ENCODE measurements around the gene GALNT6. TPM values are rescaled to one million over a fixed set of nuclear protein-coding genes. Genes with fewer than 3 reads are reported as not detected.

The GALNT6 gene
- total and polyA plus RNA-seq, 2 donors (not counting 1 experiment from before 2014, with no cell fraction given), result 25.2 to 115 TPM

- H3K27ac ChIP-seq (ENCODE audit: insufficient read depth, low read length), result no peak overlapping the region
- no peak for DNase-seq (ENCODE audit: low read depth in 2 of 2)
- H3K4me3 ChIP-seq (replicated peaks in 1 of 4; ENCODE audit: control extremely low read depth in 1 of 4, insufficient read depth in 1 of 4, low read depth in 3 of 4, low read length in 4 of 4), result no peak overlapping the region
- no peaks in the 10 kb centered on the region for H3K9me3 ChIP-seq (ENCODE audit: control insufficient read depth, insufficient read depth, low read depth, low read length)
- no peak overlapping the region for H3K9ac ChIP-seq (ENCODE audit: insufficient read depth, low read length)
- no peaks in the 10 kb centered on the region for H3K79me2 ChIP-seq (ENCODE audit: control insufficient read depth, insufficient read depth, low read length)
- no peaks in the 10 kb centered on the region for H3K27me3 ChIP-seq (ENCODE audit: control insufficient read depth, insufficient read depth, low read length)
- H3K4me1 ChIP-seq (ENCODE audit: control insufficient read depth, extremely low read depth, insufficient read depth, low read length), result peaks cover 8% of the 10 kb centered on the region
- H3K4me2 ChIP-seq (ENCODE audit: extremely low read depth, insufficient read depth, low read length), result no peak overlapping the region
- TF ChIP-seq CTCF (conservative IDR thresholded peaks at IDR 0.05 in 1 of 2, IDR thresholded peaks at IDR 0.05 in 1 of 2; ENCODE audit: low read depth in 1 of 2, low read length in 2 of 2) (no peak), EZH2 (IDR thresholded peaks at IDR 0.05; ENCODE audit: low read length, missing control alignments) (no peak)
- H3K36me3 ChIP-seq (ENCODE audit: control insufficient read depth, insufficient read depth, low read length), result no peaks in the 10 kb centered on the region
- H4K20me1 ChIP-seq (ENCODE audit: control insufficient read depth, extremely low read depth, insufficient read depth, low read length), result no peaks in the 10 kb centered on the region
- no peak overlapping the region for H2AFZ ChIP-seq (ENCODE audit: low read length)
These were observed 79.8 kb downstream of the GALNT6 start for GRCh38 chr12:51311389-51311788.

DNA sequence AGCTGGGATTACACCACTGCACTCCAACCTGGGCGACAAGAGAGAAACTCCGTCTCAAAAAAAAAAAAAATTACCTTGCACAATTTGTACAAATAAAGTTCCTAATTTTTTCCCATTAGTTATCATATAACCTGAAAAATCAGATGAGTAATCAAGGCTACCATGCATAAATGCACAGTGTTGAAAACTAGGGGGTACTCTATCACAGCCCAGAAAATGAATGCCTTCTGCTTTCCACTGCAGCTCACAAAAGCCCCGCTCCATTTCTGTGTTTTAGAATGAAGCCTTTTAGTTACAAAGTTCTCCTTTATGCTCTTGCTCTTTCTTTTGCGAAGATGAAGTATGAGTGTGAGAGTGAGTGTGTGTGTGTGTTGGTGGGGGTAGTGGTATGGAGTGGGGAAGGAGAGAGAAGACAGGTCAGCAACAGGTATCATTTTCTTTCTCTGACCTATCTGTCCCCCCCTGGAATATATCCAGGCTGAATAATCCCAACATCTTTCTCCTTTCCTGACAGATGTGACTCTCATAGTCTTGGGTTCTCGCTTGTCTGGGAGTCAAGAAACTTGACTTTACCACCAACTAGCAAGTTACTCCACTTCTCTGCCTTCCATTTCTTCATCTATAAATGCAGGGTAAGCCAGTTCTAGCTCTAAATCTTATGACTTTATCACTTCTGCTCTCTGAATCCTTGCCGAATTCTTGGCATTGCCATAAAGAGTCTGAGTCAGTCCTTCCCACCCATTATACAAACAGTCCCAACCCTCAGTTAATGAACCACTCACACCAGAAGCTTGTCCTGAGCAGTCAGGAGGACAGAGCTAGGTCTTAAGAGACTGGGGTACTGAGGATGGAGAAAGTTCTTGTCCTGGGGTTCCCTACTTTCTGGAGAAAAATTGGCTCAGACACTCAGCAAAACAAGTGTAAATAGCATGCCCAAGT, 83.3 kb downstream of the GALNT6 start:
- peak; percentile 83 to 92 for DNase-seq (ENCODE audit: low read depth in 2 of 2)
- Histone ChIP-seq H3K4me2 (ENCODE audit: extremely low read depth, insufficient read depth, low read length) (peak overlapping the region; percentile 1), H3K4me3 (replicated peaks in 1 of 4; ENCODE audit: control extremely low read depth in 1 of 4, insufficient read depth in 1 of 4, low read depth in 3 of 4, low read length in 4 of 4) (no peak overlapping the region), H3K36me3 (ENCODE audit: control insufficient read depth, insufficient read depth, low read length) (no peaks in the 10 kb centered on the region), H3K4me1 (ENCODE audit: control insufficient read depth, extremely low read depth, insufficient read depth, low read length) (peaks cover 8% of the 10 kb centered on the region), H3K79me2 (ENCODE audit: control insufficient read depth, insufficient read depth, low read length) (no peaks in the 10 kb centered on the region), H3K9me3 (ENCODE audit: control insufficient read depth, insufficient read depth, low read depth, low read length) (no peaks in the 10 kb centered on the region), H4K20me1 (ENCODE audit: control insufficient read depth, extremely low read depth, insufficient read depth, low read length) (no peaks in the 10 kb centered on the region), H3K27ac (ENCODE audit: insufficient read depth, low read length) (no peak overlapping the region), H2AFZ (ENCODE audit: low read length) (no peak overlapping the region), H3K27me3 (ENCODE audit: control insufficient read depth, insufficient read depth, low read length) (no peaks in the 10 kb centered on the region), H3K9ac (ENCODE audit: insufficient read depth, low read length) (no peak overlapping the region)
- no peak for TF ChIP-seq EZH2 (IDR thresholded peaks at IDR 0.05; ENCODE audit: low read length, missing control alignments)
- no peak for TF ChIP-seq CTCF (conservative IDR thresholded peaks at IDR 0.05 in 1 of 2, IDR thresholded peaks at IDR 0.05 in 1 of 2; ENCODE audit: low read depth in 1 of 2, low read length in 2 of 2)

- Histone ChIP-seq H4K20me1 (ENCODE audit: control insufficient read depth, extremely low read depth, insufficient read depth, low read length) (no peaks in the 10 kb centered on the region), H3K27ac (ENCODE audit: insufficient read depth, low read length) (no peak overlapping the region), H3K79me2 (ENCODE audit: control insufficient read depth, insufficient read depth, low read length) (no peaks in the 10 kb centered on the region), H3K27me3 (ENCODE audit: control insufficient read depth, insufficient read depth, low read length) (no peaks in the 10 kb centered on the region), H3K4me2 (ENCODE audit: extremely low read depth, insufficient read depth, low read length) (no peak overlapping the region), H3K36me3 (ENCODE audit: control insufficient read depth, insufficient read depth, low read length) (no peaks in the 10 kb centered on the region), H3K9ac (ENCODE audit: insufficient read depth, low read length) (no peak overlapping the region), H3K9me3 (ENCODE audit: control insufficient read depth, insufficient read depth, low read depth, low read length) (no peaks in the 10 kb centered on the region), H2AFZ (ENCODE audit: low read length) (no peak overlapping the region), H3K4me1 (ENCODE audit: control insufficient read depth, extremely low read depth, insufficient read depth, low read length) (peaks cover 8% of the 10 kb centered on the region), H3K4me3 (replicated peaks in 1 of 4; ENCODE audit: control extremely low read depth in 1 of 4, insufficient read depth in 1 of 4, low read depth in 3 of 4, low read length in 4 of 4) (no peak overlapping the region)
- DNase-seq (ENCODE audit: low read depth in 2 of 2), result no peak
- TF ChIP-seq CTCF (conservative IDR thresholded peaks at IDR 0.05 in 1 of 2, IDR thresholded peaks at IDR 0.05 in 1 of 2; ENCODE audit: low read depth in 1 of 2, low read length in 2 of 2) (no peak), EZH2 (IDR thresholded peaks at IDR 0.05; ENCODE audit: low read length, missing control alignments) (no peak)
These were observed 84.7 kb downstream of the GALNT6 start for GRCh38 chr12:51306507-51306906.

Other genes starting within 250 kb of the GALNT6 start
- gene TFCP2, start 218.3 kb downstream of the GALNT6 start, total RNA-seq, result 7.7 and 9.4 TPM in 2 replicates
- 21.7 and 23.0 TPM in 2 replicates for gene TFCP2, start 218.3 kb downstream of the GALNT6 start, polyA plus RNA-seq
- gene POU6F1, start 173.3 kb downstream of the GALNT6 start, total RNA-seq, result 3.3 and 4.8 TPM in 2 replicates
- 3.3 and 3.5 TPM in 2 replicates for gene POU6F1, start 173.3 kb downstream of the GALNT6 start, polyA plus RNA-seq
- 59.6 TPM in 2 replicates for gene DAZAP2, start 152.6 kb downstream of the GALNT6 start, total RNA-seq
- 303 and 344 TPM in 2 replicates for gene DAZAP2, start 152.6 kb downstream of the GALNT6 start, polyA plus RNA-seq
- gene SMAGP, start 121.0 kb downstream of the GALNT6 start, total RNA-seq, result 5.1 and 11.6 TPM in 2 replicates
- gene SMAGP, start 121.0 kb downstream of the GALNT6 start, polyA plus RNA-seq, result 20.5 and 43.7 TPM in 2 replicates
- not detected in 2 replicates for gene BIN2, start 67.2 kb downstream of the GALNT6 start, total RNA-seq
- not detected in 2 replicates for gene BIN2, start 67.2 kb downstream of the GALNT6 start, polyA plus RNA-seq
- gene CELA1, start 44.7 kb downstream of the GALNT6 start, total RNA-seq, result not detected in 2 replicates
- not detected in 2 replicates for gene CELA1, start 44.7 kb downstream of the GALNT6 start, polyA plus RNA-seq
- 3.3 and 7.3 TPM in 2 replicates for gene SLC4A8, start 33.4 kb upstream of the GALNT6 start, total RNA-seq
- gene SLC4A8, start 33.4 kb upstream of the GALNT6 start, polyA plus RNA-seq, result 4.9 and 12.4 TPM in 2 replicates
- 12.8 and 27.2 TPM in 2 replicates for gene SCN8A, start 199.8 kb upstream of the GALNT6 start, total RNA-seq
- 8.5 and 12.8 TPM in 2 replicates for gene SCN8A, start 199.8 kb upstream of the GALNT6 start, polyA plus RNA-seq